PFSK-1 (cell line): ENCODE measurements around the gene CREB1.

Experiments used
- FOXP2 ChIP-seq: optimal IDR thresholded peaks from 2 replicates; pipeline ENCODE3; 2011; ENCODE audit warnings: borderline replicate concordance, control low read depth, inconsistent platforms; ENCODE audit not compliant: insufficient read depth; ENCODE audit errors: extremely low read length, extremely low read depth
- POLR2AphosphoS5 ChIP-seq: IDR thresholded peaks from 2 replicates; pipeline ENCODE4 v1.6.1; 2012; ENCODE audit warnings: low read depth, mild to moderate bottlenecking, control low read depth, low read length, moderate library complexity
- REST ChIP-seq, 2 experiments: IDR thresholded peaks; 2 replicates each; pipeline versions ENCODE4 v1.6.1 to v1.8.0; 2011 to 2012; ENCODE audit warnings: low read depth in 2 of 2, low read length in 2 of 2, control low read depth in 1 of 2, inconsistent platforms in 1 of 2, mild to moderate bottlenecking in 1 of 2, moderate library complexity in 1 of 2; ENCODE audit not compliant: insufficient read depth in 1 of 2
- SIN3A ChIP-seq: IDR thresholded peaks from 2 replicates; pipeline ENCODE4 v1.6.1; 2012; ENCODE audit warnings: mild to moderate bottlenecking, low read length, moderate library complexity, borderline replicate concordance; ENCODE audit not compliant: insufficient read depth
- TAF1 ChIP-seq: IDR thresholded peaks from 2 replicates; pipeline ENCODE4 v1.6.1; 2012; ENCODE audit warnings: low read length, control low read depth, borderline replicate concordance; ENCODE audit not compliant: insufficient read depth

Gene CREB1

GRCh38 chr2:207533461-207534008 is 3.8 kb downstream of the CREB1 start:
- TF ChIP-seq REST (IDR thresholded peaks at IDR 0.05; ENCODE audit: insufficient read depth in 1 of 2, low read depth in 2 of 2, low read length in 2 of 2) = no peak
- TF ChIP-seq TAF1 = no peak
- TF ChIP-seq SIN3A = no peak
- TF ChIP-seq FOXP2 = no peak
- TF ChIP-seq POLR2AphosphoS5 = no peak

- no peak for TF ChIP-seq FOXP2
- TF ChIP-seq TAF1 = no peak
- no peak for TF ChIP-seq POLR2AphosphoS5
- TF ChIP-seq SIN3A = no peak
These were observed 4.7 kb downstream of the CREB1 start for GRCh38 chr2:207534417-207534816.

- no peak for TF ChIP-seq FOXP2
- TF ChIP-seq SIN3A = no peak
- TF ChIP-seq POLR2AphosphoS5 = no peak
- no peak for TF ChIP-seq TAF1
- no peak for TF ChIP-seq REST (IDR thresholded peaks at IDR 0.05; ENCODE audit: insufficient read depth in 1 of 2, low read depth in 2 of 2, low read length in 2 of 2)
These were observed 9.7 kb downstream of the CREB1 start for GRCh38 chr2:207539470-207539869.

- TF ChIP-seq POLR2AphosphoS5 (no peak), TAF1 (no peak), REST (IDR thresholded peaks at IDR 0.05; ENCODE audit: insufficient read depth in 1 of 2, low read depth in 2 of 2, low read length in 2 of 2) (no peak), FOXP2 (no peak), SIN3A (no peak)
These were observed 10.7 kb downstream of the CREB1 start for GRCh38 chr2:207540431-207540830.

- TF ChIP-seq POLR2AphosphoS5 (no peak), REST (IDR thresholded peaks at IDR 0.05; ENCODE audit: insufficient read depth in 1 of 2, low read depth in 2 of 2, low read length in 2 of 2) (no peak), FOXP2 (no peak), TAF1 (no peak), SIN3A (no peak)
These were observed 12.2 kb downstream of the CREB1 start for GRCh38 chr2:207541933-207542332.
